Stimulated activated CD4-positive, alpha-beta T cell treated with anti-CD3 and anti-CD28 coated beads, TNF-alpha, amount 100 ng/mL, for 48 hours (primary cell): ENCODE measurements around the gene ATG5.
"Not testable (repeated sequence)": the region's sequence is repeated elsewhere in the genome, so short reads cannot be mapped to it uniquely, and the experiment has no call there.

Experiments used
- DNase-seq, 3 donors: peaks; one replicate each; pipeline ENCODE4 v3.0.0-alpha.2; 2020; ENCODE audit warnings: low read depth in 3 of 3

The ATG5 gene

GRCh38 chr6:106155219-106155830, 170.2 kb downstream of the ATG5 start:
- no peak for DNase-seq

- no peak for DNase-seq
Measured at GRCh38 chr6:106154326-106154725, 171.2 kb downstream of the ATG5 start.

GRCh38 chr6:106152952-106153351, 172.6 kb downstream of the ATG5 start:
- no peak for DNase-seq

GRCh38 chr6:106152476-106152875, 173.1 kb downstream of the ATG5 start:
- DNase-seq: not testable (repeated sequence)

- DNase-seq: no peak
Measured at GRCh38 chr6:106149472-106150069, 176.0 kb downstream of the ATG5 start.

DNA sequence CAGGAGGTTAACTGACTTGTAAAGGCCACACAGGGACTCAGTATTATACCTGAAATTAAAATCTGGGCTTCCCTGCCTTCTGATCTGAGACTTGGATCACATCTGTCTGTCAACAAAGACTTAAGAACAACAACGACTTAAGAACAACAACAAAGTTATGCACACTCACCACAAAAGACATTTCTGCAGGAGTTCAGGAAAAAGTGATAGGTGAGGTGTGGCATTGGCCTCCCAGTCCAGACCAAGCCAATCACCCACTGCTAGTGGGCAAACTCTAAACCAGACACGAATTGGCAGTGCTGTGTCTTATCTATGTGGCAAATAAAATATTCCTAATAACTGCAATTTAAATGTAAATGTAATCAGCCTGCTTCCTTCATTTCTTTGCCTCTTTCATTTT, 178.1 kb downstream of the ATG5 start:
- no peak for DNase-seq

GRCh38 chr6:106146852-106147351, 178.7 kb downstream of the ATG5 start:
- DNase-seq: no peak

DNA sequence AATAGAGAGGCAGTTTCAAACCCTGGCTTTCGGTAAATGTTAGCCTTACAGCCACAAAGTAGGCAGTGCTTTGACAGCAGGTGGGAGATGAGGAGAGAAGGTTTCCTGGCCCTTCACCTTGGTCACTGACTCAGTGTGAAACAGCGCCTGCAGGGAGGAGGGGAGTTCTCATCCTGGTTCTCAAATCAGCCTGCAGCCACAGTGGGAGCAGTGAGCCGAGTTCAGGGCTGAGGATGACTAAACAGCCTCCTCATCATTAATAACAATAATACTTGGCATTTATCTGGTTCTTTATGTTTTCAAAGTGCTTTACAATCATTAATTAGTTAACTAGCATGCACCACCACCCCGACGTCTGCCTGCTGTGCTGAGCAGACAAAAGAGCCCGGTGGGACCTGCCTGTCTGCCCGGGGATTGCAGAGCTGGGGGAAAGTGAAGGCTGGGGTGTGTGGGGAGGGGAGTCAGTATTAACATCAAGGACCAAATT, 179.8 kb downstream of the ATG5 start:
- no peak for DNase-seq

- no peak for DNase-seq
Measured at GRCh38 chr6:106145144-106145543, 180.4 kb downstream of the ATG5 start.

DNA sequence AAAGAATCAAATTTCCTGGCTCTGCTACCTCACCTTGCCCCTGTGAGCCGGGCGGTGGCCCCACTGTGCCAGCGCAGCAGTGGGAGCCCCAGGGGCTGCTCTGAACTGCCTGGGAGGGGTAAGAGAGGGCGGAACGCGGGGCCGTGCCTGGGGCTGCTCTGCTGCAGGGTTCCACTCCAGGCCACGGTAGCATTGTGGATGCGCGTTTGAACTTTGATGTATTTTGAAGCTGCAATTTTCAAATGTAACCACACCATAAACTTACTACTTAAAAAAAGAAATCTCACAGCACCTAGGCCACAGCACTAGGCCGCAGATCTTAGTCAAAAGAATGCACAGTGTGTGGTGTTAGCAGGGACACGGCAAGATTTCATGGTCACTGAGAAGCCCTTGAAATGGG, 181.9 kb downstream of the ATG5 start:
- no peak for DNase-seq

- DNase-seq: no peak
Measured at GRCh38 chr6:106142876-106143431, 182.6 kb downstream of the ATG5 start.

DNA sequence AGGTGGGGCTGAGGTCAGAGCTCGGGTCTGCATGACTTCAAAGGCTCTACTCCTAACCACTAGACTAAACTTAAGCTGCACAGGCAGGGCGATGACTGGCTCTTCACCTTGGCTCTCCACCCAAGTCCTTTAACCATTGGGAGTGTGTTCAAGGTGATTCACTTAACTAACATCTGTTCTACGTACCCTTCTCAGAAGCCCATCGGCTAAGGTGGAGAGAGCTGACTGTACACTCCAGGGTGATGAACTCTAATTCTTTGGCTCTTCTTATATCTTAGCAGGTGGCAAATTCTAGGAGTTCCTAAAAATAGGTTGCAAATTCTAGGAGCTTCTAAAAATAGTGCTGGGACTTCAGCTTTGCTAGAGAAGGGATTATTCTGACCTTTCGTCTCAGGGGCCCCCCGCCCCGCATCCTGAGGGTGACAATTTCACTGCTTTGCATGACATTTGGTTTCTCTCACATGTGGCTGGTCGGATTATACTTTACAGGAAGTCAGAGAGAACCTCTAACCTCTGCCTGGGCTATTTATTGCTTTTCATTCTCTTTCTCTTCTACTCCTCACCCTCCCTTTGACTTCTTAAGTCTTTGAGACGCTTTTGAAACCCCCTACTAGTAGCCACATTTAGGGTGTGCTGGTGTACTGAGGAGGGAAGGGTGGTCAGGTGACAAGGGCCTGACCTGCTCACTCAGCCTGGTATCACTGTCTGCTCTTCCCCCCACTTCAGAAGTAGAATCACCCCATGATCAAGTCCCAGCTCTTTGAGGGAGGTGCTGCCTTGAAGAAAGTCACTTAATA, 183.9 kb downstream of the ATG5 start:
- peak in 1 of 3 donors; percentile 48 for DNase-seq

- DNase-seq: no peak
Measured at GRCh38 chr6:106138151-106138550, 187.4 kb downstream of the ATG5 start.

DNA sequence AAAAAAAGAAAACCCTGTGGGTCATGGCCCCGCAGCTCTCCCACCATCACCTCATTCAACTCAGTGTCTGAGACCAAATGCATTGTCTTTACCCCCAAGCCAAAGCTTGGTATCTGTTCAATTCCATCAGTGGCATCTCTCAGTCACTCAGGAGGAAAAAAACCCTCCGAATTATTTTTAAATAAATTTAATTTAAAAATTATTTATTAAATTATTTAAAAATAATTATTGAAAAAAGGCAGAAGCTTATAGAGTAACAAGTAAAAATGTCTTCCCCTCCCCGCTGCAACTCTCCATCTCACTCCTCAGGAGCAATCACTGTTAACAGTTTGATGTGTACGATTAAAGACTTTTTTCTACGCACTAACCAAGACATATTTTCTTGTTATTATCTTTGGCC, 188.7 kb downstream of the ATG5 start:
- DNase-seq: no peak

DNA sequence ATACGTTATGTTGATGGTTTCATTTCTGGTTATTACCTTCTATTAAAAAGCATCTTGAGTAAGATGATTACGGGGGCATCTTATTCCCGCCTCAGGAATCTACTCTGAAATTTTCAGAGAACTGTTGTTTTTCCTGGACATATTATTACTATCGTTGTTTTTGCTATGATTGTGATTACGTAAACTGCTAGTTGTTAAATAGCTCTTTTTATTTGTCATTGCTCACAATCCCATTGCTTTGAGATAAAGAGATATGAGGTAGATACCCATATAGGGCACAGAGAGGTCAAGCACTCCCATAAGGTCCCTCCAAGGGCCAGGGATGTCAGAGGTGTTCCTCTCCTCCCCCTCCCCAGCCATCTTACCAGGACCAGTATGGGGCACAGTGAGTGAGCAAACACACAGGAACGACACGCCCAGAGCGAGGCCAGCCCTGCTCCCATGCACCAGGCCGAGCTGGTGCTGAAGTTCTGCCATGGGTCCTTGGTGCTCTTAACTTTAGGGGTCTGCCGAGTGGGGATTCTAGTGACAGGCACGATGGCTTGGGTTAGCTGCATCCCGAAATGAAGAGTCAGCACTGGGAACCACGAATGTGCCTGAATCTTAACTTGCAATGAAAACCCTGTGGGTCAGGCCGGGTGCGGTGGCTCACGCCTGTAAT, 189.5 kb downstream of the ATG5 start:
- DNase-seq: no peak

- peak in 1 of 3 donors; percentile 24 for DNase-seq
Measured at GRCh38 chr6:106134906-106135634, 190.5 kb downstream of the ATG5 start.
